Mesendoderm (in vitro differentiated cells): ENCODE measurements around the gene SF3B3.

Experiments
- DNase-seq: peaks from one replicate; pipeline ENCODE4 v3.0.0; 2013
- H2AK5ac ChIP-seq: 2 replicates; pipeline ENCODE4 v1.6.1; 2013; ENCODE audit warnings: low read length, inconsistent platforms
- H2BK120ac ChIP-seq: 2 replicates; pipeline ENCODE4 v1.6.1; 2013; ENCODE audit warnings: low read depth, mild to moderate bottlenecking, low read length, moderate library complexity, mixed read lengths
- H2BK15ac ChIP-seq: replicated peaks from 2 replicates; pipeline ENCODE4 v1.6.1; 2013; ENCODE audit warnings: low read depth, mild to moderate bottlenecking, moderate library complexity
- H2BK5ac ChIP-seq: 2 replicates; pipeline ENCODE4 v1.6.1; 2013; ENCODE audit warnings: low read length, inconsistent platforms
- H3K18ac ChIP-seq: 2 replicates; pipeline ENCODE4 v1.6.1; 2013; ENCODE audit warnings: mild to moderate bottlenecking, low read length, mixed read lengths
- H3K23ac ChIP-seq: one replicate; pipeline ENCODE4 v1.6.1; 2013; ENCODE audit warnings: low read length
- H3K27ac ChIP-seq: 2 replicates; pipeline ENCODE4 v1.5.1; 2013; ENCODE audit warnings: low read depth, mild to moderate bottlenecking, inconsistent platforms, low read length, moderate library complexity
- H3K27me3 ChIP-seq: 2 replicates; pipeline ENCODE4 v1.6.1; 2013; ENCODE audit warnings: low read length, control low read depth, mild to moderate bottlenecking, inconsistent platforms; ENCODE audit not compliant: insufficient read depth, poor library complexity
- H3K36me3 ChIP-seq: 2 replicates; pipeline ENCODE4 v1.6.1; 2013; ENCODE audit warnings: low read length, inconsistent platforms; ENCODE audit not compliant: control insufficient read depth, insufficient read depth
- H3K4ac ChIP-seq: one replicate; pipeline ENCODE4 v1.6.1; 2013; ENCODE audit warnings: low read depth, mild to moderate bottlenecking, low read length, moderate library complexity
- H3K4me1 ChIP-seq: 2 replicates; pipeline ENCODE4 v1.6.1; 2013; ENCODE audit warnings: low read depth, low read length, inconsistent platforms; ENCODE audit not compliant: control insufficient read depth
- H3K4me2 ChIP-seq: 2 replicates; pipeline ENCODE4 v1.6.1; 2013; ENCODE audit warnings: low read length
- H3K4me3 ChIP-seq: 2 replicates; pipeline ENCODE4 v1.5.1; 2013; ENCODE audit warnings: mild to moderate bottlenecking, low read length
- H3K56ac ChIP-seq: one replicate; pipeline ENCODE4 v1.6.1; 2013; ENCODE audit warnings: low read length
- H3K79me1 ChIP-seq: 2 replicates; pipeline ENCODE4 v1.6.1; 2013; ENCODE audit warnings: low read length, inconsistent platforms
- H3K79me2 ChIP-seq: 2 replicates; pipeline ENCODE4 v1.6.1; 2013; ENCODE audit warnings: mild to moderate bottlenecking, low read length; ENCODE audit not compliant: control insufficient read depth, insufficient read depth
- H3K9ac ChIP-seq: 2 replicates; pipeline ENCODE4 v1.6.1; 2013; ENCODE audit warnings: low read length, inconsistent platforms
- H4K5ac ChIP-seq: one replicate; pipeline ENCODE4 v1.6.1; 2013; ENCODE audit warnings: low read length
- H4K8ac ChIP-seq: one replicate; pipeline ENCODE4 v1.6.1; 2013; ENCODE audit warnings: low read depth, mild to moderate bottlenecking, control low read depth, low read length, moderate library complexity
- WGBS: extraction: QIAGEN DNeasy Blood & Tissue Kit; methylation state at CpG from one replicate; pipeline ENCODE4 v1.1.7; 2013; ENCODE audit warnings: low lambda C conversion rate, missing lambda C conversion rate; ENCODE audit not compliant: insufficient coverage; ENCODE audit errors: extremely low coverage; 5-methylcytosine and 5-hydroxymethylcytosine counted together

Gene SF3B3

DNA sequence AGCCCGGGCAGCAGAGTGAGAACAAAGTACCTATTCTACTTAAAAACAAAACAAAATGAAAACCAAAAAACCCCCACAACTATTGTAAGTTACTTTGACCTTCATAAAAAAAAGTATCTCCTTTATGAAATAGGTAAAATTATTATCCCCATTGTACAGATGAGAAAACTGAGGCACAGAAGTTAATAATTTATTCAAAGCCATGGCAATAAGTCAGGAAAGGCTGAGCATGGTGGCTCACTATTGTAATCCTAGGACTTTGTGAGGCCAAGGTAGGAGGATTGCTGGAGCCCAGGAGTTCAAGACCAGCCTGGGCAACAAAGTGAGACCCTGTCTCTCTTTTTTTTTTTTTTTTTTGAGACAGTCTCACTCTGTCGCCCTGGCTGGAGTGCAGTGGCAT, 38.7 kb upstream of the SF3B3 start:
- Histone ChIP-seq H2BK120ac (no peak overlapping the region), H3K27ac (no peak overlapping the region), H3K4ac (no peak overlapping the region), H3K79me2 (no peaks in the 10 kb centered on the region), H2AK5ac (no peak overlapping the region), H3K9ac (no peak overlapping the region), H3K4me3 (no peak overlapping the region), H2BK15ac (no peak overlapping the region), H3K56ac (no peak overlapping the region), H3K4me1 (no peaks in the 10 kb centered on the region), H3K23ac (no peak overlapping the region), H3K79me1 (no peaks in the 10 kb centered on the region), H2BK5ac (no peak overlapping the region), H3K27me3 (no peaks in the 10 kb centered on the region), H3K18ac (no peak overlapping the region), H3K4me2 (no peak overlapping the region), H4K5ac (no peak overlapping the region), H3K36me3 (no peaks in the 10 kb centered on the region), H4K8ac (no peak overlapping the region)
- no peak for DNase-seq
- no CpG with 5 or more reads among the region's 2 CpGs for WGBS

DNA sequence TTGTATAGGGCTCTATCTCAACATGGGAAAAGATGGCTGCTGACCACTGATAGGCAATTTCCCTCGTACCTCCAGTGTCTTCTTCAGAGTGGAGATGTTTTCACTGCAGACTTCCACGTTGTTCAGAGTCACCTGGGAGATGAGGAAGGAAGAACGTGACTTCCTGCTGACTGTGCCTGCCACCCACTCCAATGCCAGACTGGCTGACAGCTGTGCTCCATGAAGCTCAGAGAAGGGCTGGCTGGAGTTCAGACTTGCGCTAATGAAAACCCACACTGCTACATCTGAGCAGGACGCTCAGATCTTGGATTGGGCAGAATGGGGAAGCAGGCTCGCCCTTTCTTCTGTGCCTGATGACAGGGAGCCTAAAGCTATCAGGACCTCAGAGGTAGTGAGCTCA, 33.4 kb upstream of the SF3B3 start:
- Histone ChIP-seq H3K56ac (no peak overlapping the region), H2BK5ac (no peak overlapping the region), H2BK120ac (no peak overlapping the region), H3K79me2 (no peaks in the 10 kb centered on the region), H4K5ac (no peak overlapping the region), H4K8ac (no peak overlapping the region), H3K36me3 (peaks cover 4% of the 10 kb centered on the region), H3K9ac (no peak overlapping the region), H3K23ac (no peak overlapping the region), H3K4me1 (no peaks in the 10 kb centered on the region), H3K27me3 (no peaks in the 10 kb centered on the region), H3K4me3 (no peak overlapping the region), H3K79me1 (no peaks in the 10 kb centered on the region), H3K27ac (no peak overlapping the region), H3K18ac (no peak overlapping the region), H3K4ac (no peak overlapping the region), H3K4me2 (no peak overlapping the region), H2BK15ac (no peak overlapping the region), H2AK5ac (no peak overlapping the region)
- no peak for DNase-seq
- no CpG with 5 or more reads among the region's 6 CpGs for WGBS

DNA sequence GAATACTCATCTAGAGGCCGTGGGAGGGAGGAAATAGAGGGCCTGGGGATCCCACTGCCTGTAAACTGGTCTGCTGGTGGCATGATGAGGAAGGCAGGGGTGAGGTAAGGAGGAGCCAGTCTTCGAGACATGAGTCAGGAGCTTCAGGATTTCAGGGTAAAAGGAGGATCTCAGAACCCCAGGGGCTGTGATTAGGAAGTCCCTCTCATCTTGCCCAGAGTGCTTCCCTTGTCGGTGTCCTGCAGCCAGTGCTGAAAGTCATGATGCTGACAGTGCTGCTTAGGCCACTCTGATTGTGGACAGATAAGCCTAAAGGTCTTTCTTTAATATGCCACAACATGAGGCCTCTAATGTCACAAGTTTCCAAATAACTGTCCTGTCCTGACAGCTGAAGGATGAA, 29.8 kb upstream of the SF3B3 start:
- no peak overlapping the region for H3K18ac ChIP-seq
- H4K8ac ChIP-seq = no peak overlapping the region
- H4K5ac ChIP-seq = no peak overlapping the region
- no peak overlapping the region for H2BK120ac ChIP-seq
- no peak for DNase-seq
- no peaks in the 10 kb centered on the region for H3K27me3 ChIP-seq
- H2BK5ac ChIP-seq = no peak overlapping the region
- H3K23ac ChIP-seq = no peak overlapping the region
- no peak overlapping the region for H3K9ac ChIP-seq
- no CpG with 5 or more reads among the region's 3 CpGs for WGBS
- H2BK15ac ChIP-seq = no peak overlapping the region
- no peak overlapping the region for H3K56ac ChIP-seq
- H3K4me1 ChIP-seq = no peaks in the 10 kb centered on the region
- no peak overlapping the region for H3K4me3 ChIP-seq
- H2AK5ac ChIP-seq = no peak overlapping the region
- no peaks in the 10 kb centered on the region for H3K79me2 ChIP-seq
- H3K27ac ChIP-seq = no peak overlapping the region
- no peak overlapping the region for H3K4ac ChIP-seq
- H3K4me2 ChIP-seq = no peak overlapping the region
- no peaks in the 10 kb centered on the region for H3K79me1 ChIP-seq
- peaks cover 4% of the 10 kb centered on the region for H3K36me3 ChIP-seq

DNA sequence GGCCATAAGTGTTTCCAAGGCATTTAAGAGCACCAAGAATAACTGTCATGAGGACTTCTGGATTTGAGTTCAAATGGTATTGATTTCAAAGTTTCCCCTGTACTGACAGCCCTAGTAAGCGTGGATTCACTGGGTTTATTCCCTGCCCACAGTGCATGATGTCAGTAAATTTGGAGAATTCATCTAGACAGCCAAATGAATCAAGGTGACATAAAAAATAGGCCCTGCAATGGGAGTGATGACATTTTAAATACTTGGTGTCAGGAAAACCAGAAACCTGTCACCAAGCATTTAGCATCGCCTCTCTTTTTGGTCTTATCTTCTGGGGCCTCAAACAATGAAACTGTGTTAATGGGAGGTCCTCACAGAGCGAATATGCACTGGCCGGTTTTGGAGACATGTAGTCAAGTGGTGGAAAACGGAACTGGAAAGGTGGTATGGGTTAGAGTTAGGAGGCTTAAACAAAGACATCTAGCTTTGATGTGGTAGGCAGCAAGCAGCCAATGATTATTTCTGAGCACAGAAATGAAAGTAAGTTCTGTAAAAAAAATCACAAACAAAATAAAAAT, 29.3 kb upstream of the SF3B3 start:
- no peak overlapping the region for H4K5ac ChIP-seq
- no peak overlapping the region for H4K8ac ChIP-seq
- no peak overlapping the region for H3K18ac ChIP-seq
- H3K4me3 ChIP-seq = no peak overlapping the region
- no peak for DNase-seq
- H3K4ac ChIP-seq = no peak overlapping the region
- no peak overlapping the region for H3K27ac ChIP-seq
- no CpG with 5 or more reads among the region's 5 CpGs for WGBS
- no peaks in the 10 kb centered on the region for H3K4me1 ChIP-seq
- H2BK5ac ChIP-seq = no peak overlapping the region
- H3K27me3 ChIP-seq = no peaks in the 10 kb centered on the region
- H2BK15ac ChIP-seq = no peak overlapping the region
- H3K9ac ChIP-seq = no peak overlapping the region
- no peak overlapping the region for H2BK120ac ChIP-seq
- no peak overlapping the region for H3K4me2 ChIP-seq
- H3K79me1 ChIP-seq = no peaks in the 10 kb centered on the region
- no peaks in the 10 kb centered on the region for H3K79me2 ChIP-seq
- no peak overlapping the region for H3K23ac ChIP-seq
- no peak overlapping the region for H2AK5ac ChIP-seq
- no peak overlapping the region for H3K56ac ChIP-seq
- H3K36me3 ChIP-seq = peaks cover 4% of the 10 kb centered on the region

DNA sequence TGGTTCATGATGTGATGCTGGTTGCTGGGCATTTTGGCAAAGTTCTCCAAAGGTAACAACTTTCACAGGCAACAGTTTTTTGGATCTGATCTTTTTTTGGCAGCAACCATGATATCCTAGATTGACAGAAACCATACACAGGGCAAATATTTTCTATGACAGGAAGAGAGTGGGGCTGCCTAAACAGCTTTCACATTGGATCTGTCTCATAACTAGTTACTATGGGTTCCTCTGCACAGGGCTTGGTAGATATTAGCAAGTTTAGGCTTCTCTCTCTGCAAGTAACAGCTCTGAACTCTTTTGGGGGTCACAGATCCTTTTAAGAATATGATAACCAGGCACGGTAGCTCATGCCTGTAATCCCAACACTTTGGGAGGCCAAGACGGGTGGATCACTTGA, 28.8 kb upstream of the SF3B3 start:
- no peak overlapping the region for H4K5ac ChIP-seq
- no peak overlapping the region for H2BK120ac ChIP-seq
- no peak overlapping the region for H3K4me2 ChIP-seq
- no peak overlapping the region for H3K4ac ChIP-seq
- no peak overlapping the region for H3K4me3 ChIP-seq
- H2BK15ac ChIP-seq = no peak overlapping the region
- H2AK5ac ChIP-seq = no peak overlapping the region
- no peak overlapping the region for H3K23ac ChIP-seq
- H2BK5ac ChIP-seq = no peak overlapping the region
- H3K18ac ChIP-seq = no peak overlapping the region
- no peak for DNase-seq
- no peak overlapping the region for H4K8ac ChIP-seq
- no peaks in the 10 kb centered on the region for H3K79me2 ChIP-seq
- H3K79me1 ChIP-seq = no peaks in the 10 kb centered on the region
- H3K56ac ChIP-seq = no peak overlapping the region
- H3K4me1 ChIP-seq = no peaks in the 10 kb centered on the region
- peaks cover 4% of the 10 kb centered on the region for H3K36me3 ChIP-seq
- WGBS = no CpG with 5 or more reads among the region's 2 CpGs
- no peaks in the 10 kb centered on the region for H3K27me3 ChIP-seq
- H3K27ac ChIP-seq = no peak overlapping the region
- H3K9ac ChIP-seq = no peak overlapping the region

DNA sequence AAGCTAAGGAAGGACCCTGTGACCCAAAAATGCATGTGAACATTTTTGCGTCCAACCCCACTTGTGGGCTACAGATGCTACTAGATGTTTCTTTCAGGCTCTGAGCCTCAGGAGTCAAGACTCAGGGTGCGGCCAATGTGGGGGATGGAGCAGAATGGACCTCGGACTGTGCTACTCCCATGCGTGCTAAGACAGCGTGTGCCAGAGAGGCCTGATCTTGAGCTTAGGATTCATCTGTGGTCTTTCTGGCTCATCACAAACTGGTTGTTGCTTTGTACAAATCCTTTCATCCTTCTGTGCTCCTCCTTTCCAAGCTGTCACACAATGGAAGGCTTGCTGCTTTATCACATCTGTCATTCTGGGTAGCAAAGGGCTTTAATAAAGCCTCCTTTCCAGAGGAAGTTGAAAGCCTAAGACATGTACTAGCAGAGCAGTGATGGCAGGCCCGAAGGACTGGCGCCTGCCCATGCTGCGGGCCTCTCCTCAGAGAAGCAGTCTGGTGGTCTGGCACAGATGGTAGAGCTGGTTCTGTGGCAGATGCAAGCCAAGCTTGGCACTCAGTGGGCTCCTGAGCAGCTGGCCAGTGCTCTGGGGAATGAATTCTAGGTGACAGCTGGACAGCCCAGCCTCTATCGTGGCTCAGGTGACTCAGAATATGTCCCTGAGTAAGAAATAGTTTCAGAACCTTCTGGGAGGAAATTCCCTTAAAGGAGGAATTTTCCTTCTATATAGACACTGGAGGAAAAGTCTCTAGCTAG, 28.0 kb upstream of the SF3B3 start:
- no peaks in the 10 kb centered on the region for H3K4me1 ChIP-seq
- no peaks in the 10 kb centered on the region for H3K79me2 ChIP-seq
- H4K8ac ChIP-seq = no peak overlapping the region
- H3K23ac ChIP-seq = no peak overlapping the region
- H2BK5ac ChIP-seq = no peak overlapping the region
- no peak overlapping the region for H3K4ac ChIP-seq
- H3K9ac ChIP-seq = no peak overlapping the region
- H3K27me3 ChIP-seq = no peaks in the 10 kb centered on the region
- DNase-seq = no peak
- H3K27ac ChIP-seq = no peak overlapping the region
- no peak overlapping the region for H3K18ac ChIP-seq
- H3K56ac ChIP-seq = no peak overlapping the region
- H3K36me3 ChIP-seq = peaks cover 2% of the 10 kb centered on the region
- no peak overlapping the region for H4K5ac ChIP-seq
- H3K79me1 ChIP-seq = no peaks in the 10 kb centered on the region
- H2BK15ac ChIP-seq = no peak overlapping the region
- H2BK120ac ChIP-seq = no peak overlapping the region
- no peak overlapping the region for H3K4me3 ChIP-seq
- WGBS = no CpG with 5 or more reads among the region's 9 CpGs
- no peak overlapping the region for H2AK5ac ChIP-seq
- no peak overlapping the region for H3K4me2 ChIP-seq
